WTC11 (cell line): ENCODE measurements around the gene ASTN1. TPM values are rescaled to one million over a fixed set of nuclear protein-coding genes. Genes with fewer than 3 reads are reported as not detected.
A peak's percentile ranks its signal among the peaks of the same experiment; 100 is the strongest.

Experiments
- ATAC-seq: fragments of 200-7000 bp; cut with Tn5 transposase; 2 replicates; pipeline ENCODE4 v1.10.0; 2021; ENCODE audit warnings: mild to moderate bottlenecking, moderate library complexity
- CTCF ChIA-PET: fragments of 300-600 bp; sonication (Branson Sonifier 250); formaldehyde crosslinking; loops from one replicate; lab custom pipeline; 2021; ENCODE audit warnings: antibody characterized with exemption; lab: Charles Lee
- POLR2A ChIA-PET: fragments of 350-600 bp; sonication (Branson Sonifier 250); formaldehyde crosslinking; loops from one replicate; lab custom pipeline; 2021; ENCODE audit warnings: antibody characterized with exemption; lab: Charles Lee
- DNase-seq: peaks from one replicate; pipeline ENCODE4 v3.0.0; 2021; ENCODE audit warnings: low spot score
- H3K27ac Mint-ChIP-seq: 2 replicates; pipeline ENCODE4 v1.8.0; 2021; ENCODE audit warnings: mixed read lengths
- H3K27me3 Mint-ChIP-seq: 2 replicates; pipeline ENCODE4 v1.8.0; 2021; ENCODE audit warnings: low read depth, mild to moderate bottlenecking, moderate library complexity, mixed read lengths
- H3K36me3 Mint-ChIP-seq: 2 replicates; pipeline ENCODE4 v1.8.0; 2021; ENCODE audit warnings: mixed read lengths
- H3K4me1 Mint-ChIP-seq: 2 replicates; pipeline ENCODE4 v1.8.0; 2022; ENCODE audit warnings: mixed read lengths
- H3K4me3 Mint-ChIP-seq: 2 replicates; pipeline ENCODE4 v1.8.0; 2021; ENCODE audit warnings: mild to moderate bottlenecking, moderate library complexity, mixed read lengths
- H3K9me3 Mint-ChIP-seq: 2 replicates; pipeline ENCODE4 v1.8.0; 2021; ENCODE audit warnings: mixed read lengths
- ARID4B ChIP-seq: sonication (generic); formaldehyde crosslinking; IDR thresholded peaks from 2 replicates; pipeline ENCODE4 v1.8.0; 2023; ENCODE audit warnings: missing genetic modification reagents, mild to moderate bottlenecking, borderline replicate concordance
- CREM ChIP-seq: sonication (generic); formaldehyde crosslinking; IDR thresholded peaks from 2 replicates; pipeline ENCODE4 v1.8.1; 2022; ENCODE audit warnings: mild to moderate bottlenecking, missing genetic modification reagents, moderate library complexity
- CTCF ChIP-seq: fragments of 200-600 bp; IDR thresholded peaks from 2 replicates; pipeline ENCODE4 v1.8.0; 2022; ENCODE audit warnings: antibody characterized with exemption
- ETV6 ChIP-seq: sonication (generic); formaldehyde crosslinking; IDR thresholded peaks from 2 replicates; pipeline ENCODE4 v1.8.1; 2022; ENCODE audit warnings: mild to moderate bottlenecking, missing genetic modification reagents
- FOXJ3 ChIP-seq: sonication (generic); formaldehyde crosslinking; IDR thresholded peaks from 2 replicates; pipeline ENCODE4 v1.9.0; 2021; ENCODE audit warnings: missing genetic modification reagents, mild to moderate bottlenecking, borderline replicate concordance
- FOXP4 ChIP-seq: sonication (generic); formaldehyde crosslinking; IDR thresholded peaks from 2 replicates; pipeline ENCODE4 v1.8.0; 2022; ENCODE audit warnings: mild to moderate bottlenecking, missing genetic modification reagents
- GABPB1 ChIP-seq: sonication (generic); formaldehyde crosslinking; IDR thresholded peaks from 2 replicates; pipeline ENCODE4 v1.8.1; 2023; ENCODE audit warnings: mild to moderate bottlenecking, missing genetic modification reagents
- KAT7 ChIP-seq: sonication (generic); formaldehyde crosslinking; IDR thresholded peaks from 2 replicates; pipeline ENCODE4 v1.8.1; 2023; ENCODE audit warnings: missing genetic modification reagents, mild to moderate bottlenecking, borderline replicate concordance
- MXD4 ChIP-seq: fragments of 250-450 bp; sonication (Bioruptor Pico); IDR thresholded peaks from 2 replicates; pipeline ENCODE4 v1.8.0; 2021; ENCODE audit warnings: mild to moderate bottlenecking, moderate library complexity, borderline replicate concordance
- NFYB ChIP-seq: sonication (generic); formaldehyde crosslinking; conservative IDR thresholded peaks from 2 replicates; pipeline ENCODE4 v1.8.0; 2022; ENCODE audit warnings: low read depth, missing genetic modification reagents
- NR2C2 ChIP-seq: sonication (generic); formaldehyde crosslinking; IDR thresholded peaks from 2 replicates; pipeline ENCODE4 v1.8.0; 2022; ENCODE audit warnings: mild to moderate bottlenecking, missing genetic modification reagents
- OVOL2 ChIP-seq: fragments of 250-450 bp; sonication (Bioruptor Pico); IDR thresholded peaks from 2 replicates; pipeline ENCODE4 v1.9.0; 2021; ENCODE audit warnings: mild to moderate bottlenecking, borderline replicate concordance
- SMAD4 ChIP-seq: sonication (generic); formaldehyde crosslinking; IDR thresholded peaks from 2 replicates; pipeline ENCODE4 v1.8.0; 2022; ENCODE audit warnings: mild to moderate bottlenecking, missing genetic modification reagents
- TCF7 ChIP-seq: sonication (generic); formaldehyde crosslinking; IDR thresholded peaks from 2 replicates; pipeline ENCODE4 v1.8.0; 2022; ENCODE audit warnings: mild to moderate bottlenecking, low read depth, missing genetic modification reagents, moderate library complexity
- TEAD1 ChIP-seq: sonication (generic); formaldehyde crosslinking; IDR thresholded peaks from 2 replicates; pipeline ENCODE4 v1.8.0; 2022; ENCODE audit warnings: mild to moderate bottlenecking, missing genetic modification reagents
- ZBTB21 ChIP-seq: sonication (generic); formaldehyde crosslinking; IDR thresholded peaks from 2 replicates; pipeline ENCODE4 v1.8.1; 2023; ENCODE audit warnings: mild to moderate bottlenecking, missing genetic modification reagents, borderline replicate concordance
- ZNF138 ChIP-seq: sonication (generic); formaldehyde crosslinking; conservative IDR thresholded peaks from 2 replicates; pipeline ENCODE4 v1.8.1; 2022; ENCODE audit warnings: mild to moderate bottlenecking, moderate library complexity, missing genetic modification reagents
- ZNF232 ChIP-seq: sonication (generic); formaldehyde crosslinking; IDR thresholded peaks from 2 replicates; pipeline ENCODE4 v1.8.0; 2022; ENCODE audit warnings: mild to moderate bottlenecking, missing genetic modification reagents
- total RNA-seq: library from RNA; stranded (reverse); gene quantifications from 3 replicates; pipeline ENCODE4 v1.2.3, GENCODE V29; 2021
- TF ChIP-seq, protein P1 (sequence below): sonication (generic); formaldehyde crosslinking; IDR thresholded peaks from 2 replicates; pipeline ENCODE4 v1.8.0; 2022; ENCODE audit warnings: mild to moderate bottlenecking, missing genetic modification reagents
- TF ChIP-seq, protein P2 (sequence below): fragments of 250-450 bp; sonication (Bioruptor Pico); IDR thresholded peaks from 2 replicates; pipeline ENCODE4 v1.9.0; 2021; ENCODE audit warnings: mild to moderate bottlenecking
- TF ChIP-seq, protein P3 (sequence below): sonication (generic); formaldehyde crosslinking; IDR thresholded peaks from 2 replicates; pipeline ENCODE4 v1.8.0; 2022; ENCODE audit warnings: missing genetic modification reagents

The ASTN1 gene
- total RNA-seq, 1 experiment from 2014 or later, result 3.4 TPM

DNA sequence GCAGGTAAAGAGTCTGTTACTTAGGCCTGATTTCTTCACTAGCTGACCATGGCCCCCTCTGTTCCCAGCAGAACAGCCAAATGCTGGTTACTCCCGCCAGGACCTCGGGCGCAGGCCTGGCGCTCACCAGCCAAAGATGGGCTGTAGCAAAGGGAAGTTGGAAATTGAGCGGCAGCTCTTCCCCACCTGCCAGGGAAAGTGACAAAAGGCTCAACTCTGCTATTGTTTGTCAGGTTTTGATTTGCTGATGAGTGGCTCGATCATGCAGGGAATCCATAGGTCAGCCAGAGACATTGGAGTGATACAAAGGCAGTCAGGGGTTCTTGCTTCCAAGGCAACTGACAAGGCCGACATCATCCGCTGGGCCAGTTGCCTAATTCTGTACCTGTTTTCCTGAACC, 120.1 kb downstream of the ASTN1 start (continued):
- TF ChIP-seq ARID4B (CRISPR knock-in tag) (no peak), CTCF (no peak), ZNF138 (CRISPR knock-in tag) (no peak), SMAD4 (no peak), FOXJ3 (CRISPR knock-in tag) (no peak), ETV6 (CRISPR knock-in tag) (0 out of 2 replicates have a peak, but pooled peaks have one; percentile 30)

DNA sequence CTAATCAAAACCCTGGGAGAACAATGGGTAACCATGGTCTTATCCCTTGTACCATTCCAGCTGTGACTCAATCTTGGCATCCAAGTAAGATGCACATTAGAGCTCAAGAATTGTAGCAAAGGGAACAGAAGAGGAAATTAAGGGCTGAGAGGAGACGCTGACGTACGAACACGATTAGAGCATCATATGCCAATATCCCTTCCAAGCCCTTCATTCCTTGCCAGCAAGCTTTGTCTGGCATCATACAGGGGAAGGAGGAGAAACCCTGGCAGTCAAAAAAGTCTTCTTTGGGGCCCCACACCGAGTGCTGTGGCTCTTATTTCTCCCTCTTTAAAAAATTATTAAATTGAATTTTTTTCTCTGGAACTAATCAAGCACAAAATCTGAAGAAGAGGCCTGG, 120.9 kb downstream of the ASTN1 start:
- Mint-ChIP-seq H3K27me3 (peaks cover 12% of the 10 kb centered on the region), H3K27ac (no peak overlapping the region), H3K4me3 (no peak overlapping the region), H3K36me3 (no peaks in the 10 kb centered on the region), H3K4me1 (peaks cover 27% of the 10 kb centered on the region), H3K9me3 (no peaks in the 10 kb centered on the region)
- CTCF ChIA-PET, result interaction anchor here (1.0 to 2.6 kb wide), 5 partner anchors 36 to 146 kb away, joined by 5 to 12 read pairs (median 6); no protein-coding TSS in a partner anchor
- POLR2A ChIA-PET, result interaction anchor here (0.6 kb wide), 1 partner anchor 40 kb away, joined by 3 read pairs; no protein-coding TSS in a partner anchor
- DNase-seq (no peak), ATAC-seq (no peak)
- TF ChIP-seq TEAD1, result no peak
- no peak for TF ChIP-seq TCF7 (CRISPR knock-in tag)
- TF ChIP-seq NR2C2 (CRISPR knock-in tag), result no peak
- no peak for TF ChIP-seq CREM (CRISPR knock-in tag)
- no peak for TF ChIP-seq FOXP4
- no peak for TF ChIP-seq NFYB
- no peak for TF ChIP-seq KAT7 (CRISPR knock-in tag)
- TF ChIP-seq, protein P1, sequence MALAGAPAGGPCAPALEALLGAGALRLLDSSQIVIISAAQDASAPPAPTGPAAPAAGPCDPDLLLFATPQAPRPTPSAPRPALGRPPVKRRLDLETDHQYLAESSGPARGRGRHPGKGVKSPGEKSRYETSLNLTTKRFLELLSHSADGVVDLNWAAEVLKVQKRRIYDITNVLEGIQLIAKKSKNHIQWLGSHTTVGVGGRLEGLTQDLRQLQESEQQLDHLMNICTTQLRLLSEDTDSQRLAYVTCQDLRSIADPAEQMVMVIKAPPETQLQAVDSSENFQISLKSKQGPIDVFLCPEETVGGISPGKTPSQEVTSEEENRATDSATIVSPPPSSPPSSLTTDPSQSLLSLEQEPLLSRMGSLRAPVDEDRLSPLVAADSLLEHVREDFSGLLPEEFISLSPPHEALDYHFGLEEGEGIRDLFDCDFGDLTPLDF (CRISPR knock-in tag), result no peak
- TF ChIP-seq, protein P2, sequence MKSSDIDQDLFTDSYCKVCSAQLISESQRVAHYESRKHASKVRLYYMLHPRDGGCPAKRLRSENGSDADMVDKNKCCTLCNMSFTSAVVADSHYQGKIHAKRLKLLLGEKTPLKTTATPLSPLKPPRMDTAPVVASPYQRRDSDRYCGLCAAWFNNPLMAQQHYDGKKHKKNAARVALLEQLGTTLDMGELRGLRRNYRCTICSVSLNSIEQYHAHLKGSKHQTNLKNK (CRISPR knock-in tag), result no peak
- no peak for TF ChIP-seq ZNF232
- TF ChIP-seq ZBTB21 (CRISPR knock-in tag), result no peak
- TF ChIP-seq, protein P3, sequence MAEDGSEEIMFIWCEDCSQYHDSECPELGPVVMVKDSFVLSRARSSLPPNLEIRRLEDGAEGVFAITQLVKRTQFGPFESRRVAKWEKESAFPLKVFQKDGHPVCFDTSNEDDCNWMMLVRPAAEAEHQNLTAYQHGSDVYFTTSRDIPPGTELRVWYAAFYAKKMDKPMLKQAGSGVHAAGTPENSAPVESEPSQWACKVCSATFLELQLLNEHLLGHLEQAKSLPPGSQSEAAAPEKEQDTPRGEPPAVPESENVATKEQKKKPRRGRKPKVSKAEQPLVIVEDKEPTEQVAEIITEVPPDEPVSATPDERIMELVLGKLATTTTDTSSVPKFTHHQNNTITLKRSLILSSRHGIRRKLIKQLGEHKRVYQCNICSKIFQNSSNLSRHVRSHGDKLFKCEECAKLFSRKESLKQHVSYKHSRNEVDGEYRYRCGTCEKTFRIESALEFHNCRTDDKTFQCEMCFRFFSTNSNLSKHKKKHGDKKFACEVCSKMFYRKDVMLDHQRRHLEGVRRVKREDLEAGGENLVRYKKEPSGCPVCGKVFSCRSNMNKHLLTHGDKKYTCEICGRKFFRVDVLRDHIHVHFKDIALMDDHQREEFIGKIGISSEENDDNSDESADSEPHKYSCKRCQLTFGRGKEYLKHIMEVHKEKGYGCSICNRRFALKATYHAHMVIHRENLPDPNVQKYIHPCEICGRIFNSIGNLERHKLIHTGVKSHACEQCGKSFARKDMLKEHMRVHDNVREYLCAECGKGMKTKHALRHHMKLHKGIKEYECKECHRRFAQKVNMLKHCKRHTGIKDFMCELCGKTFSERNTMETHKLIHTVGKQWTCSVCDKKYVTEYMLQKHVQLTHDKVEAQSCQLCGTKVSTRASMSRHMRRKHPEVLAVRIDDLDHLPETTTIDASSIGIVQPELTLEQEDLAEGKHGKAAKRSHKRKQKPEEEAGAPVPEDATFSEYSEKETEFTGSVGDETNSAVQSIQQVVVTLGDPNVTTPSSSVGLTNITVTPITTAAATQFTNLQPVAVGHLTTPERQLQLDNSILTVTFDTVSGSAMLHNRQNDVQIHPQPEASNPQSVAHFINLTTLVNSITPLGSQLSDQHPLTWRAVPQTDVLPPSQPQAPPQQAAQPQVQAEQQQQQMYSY (CRISPR knock-in tag), result no peak
- TF ChIP-seq GABPB1 (CRISPR knock-in tag), result no peak
- TF ChIP-seq OVOL2 (CRISPR knock-in tag), result no peak
- no peak for TF ChIP-seq MXD4 (CRISPR knock-in tag)
